Keratinocyte (primary cell): ENCODE data around the gene COL25A1. TPM values are rescaled to one million over a fixed set of nuclear protein-coding genes. Genes with fewer than 3 reads are reported as not detected.

Experiments used
- DNase-seq: peaks from one replicate; pipeline ENCODE4 v3.0.0-alpha.2; 2011; ENCODE audit warnings: low read depth, missing footprints, low spot score
- FAIRE-seq: peaks from 2 replicates; lab custom pipeline; 2011; peaks lifted over from hg19 to GRCh38; lab: Jason Lieb, UNC
- H2AFZ ChIP-seq: 2 replicates; pipeline ENCODE4 v1.6.0; 2012; ENCODE audit warnings: low read length, control low read depth, inconsistent platforms; ENCODE audit not compliant: control insufficient read depth
- H3K27ac ChIP-seq: 2 replicates; pipeline ENCODE4 v1.5.1; 2011; ENCODE audit warnings: low read length; ENCODE audit not compliant: control insufficient read depth, insufficient read depth
- H3K27me3 ChIP-seq: 3 replicates; pipeline ENCODE4 v1.6.0; 2011; ENCODE audit warnings: low read length; ENCODE audit not compliant: control insufficient read depth, insufficient read depth; ENCODE audit errors: extremely low read depth
- H3K36me3 ChIP-seq, 2 experiments: 2 replicates in 1 of 2; 3 replicates in 1 of 2; pipeline ENCODE4 v1.5.1; 2011; ENCODE audit warnings: low read length in 2 of 2, mild to moderate bottlenecking in 1 of 2; ENCODE audit not compliant: control insufficient read depth in 2 of 2, insufficient read depth in 2 of 2; ENCODE audit errors: extremely low read depth in 1 of 2
- H3K4me1 ChIP-seq: 3 replicates; pipeline ENCODE4 v1.5.1; 2011; ENCODE audit warnings: low read length; ENCODE audit not compliant: control insufficient read depth, insufficient read depth; ENCODE audit errors: extremely low read depth
- H3K4me2 ChIP-seq: 3 replicates; pipeline ENCODE4 v1.6.0; 2011; ENCODE audit warnings: low read depth, low read length; ENCODE audit not compliant: control insufficient read depth, insufficient read depth; ENCODE audit errors: extremely low read depth
- H3K4me3 ChIP-seq, 3 experiments: fragments of 200-600 bp in 1 of 3; sonication (generic) in 1 of 3; 2 replicates in 2 of 3; 3 replicates in 1 of 3; pipeline ENCODE4 v1.5.1; 2011 to 2016; ENCODE audit warnings: low read length in 3 of 3, mild to moderate bottlenecking in 3 of 3, control low read depth in 2 of 3, inconsistent platforms in 1 of 3, low read depth in 1 of 3, mixed read lengths in 1 of 3, mixed run types in 1 of 3, moderate library complexity in 1 of 3; ENCODE audit not compliant: control insufficient read depth in 2 of 3, insufficient read depth in 2 of 3; ENCODE audit errors: extremely low read depth in 1 of 3
- H3K79me2 ChIP-seq: 2 replicates; pipeline ENCODE4 v1.6.0; 2012; ENCODE audit warnings: low read length; ENCODE audit not compliant: control insufficient read depth, insufficient read depth
- H3K9ac ChIP-seq: 3 replicates; pipeline ENCODE4 v1.6.0; 2011; ENCODE audit warnings: low read length; ENCODE audit not compliant: control insufficient read depth, insufficient read depth; ENCODE audit errors: extremely low read depth
- H3K9me1 ChIP-seq: 3 replicates; pipeline ENCODE4 v1.6.0; 2011; ENCODE audit warnings: low read length; ENCODE audit not compliant: control insufficient read depth, insufficient read depth; ENCODE audit errors: extremely low read depth
- H3K9me3 ChIP-seq: 2 replicates; pipeline ENCODE4 v1.5.1; 2012; ENCODE audit warnings: low read depth, low read length; ENCODE audit not compliant: control insufficient read depth
- H4K20me1 ChIP-seq: 3 replicates; pipeline ENCODE4 v1.6.0; 2011; ENCODE audit warnings: low read length; ENCODE audit not compliant: control insufficient read depth, insufficient read depth; ENCODE audit errors: extremely low read depth
- EZH2 ChIP-seq: IDR thresholded peaks from one replicate; pipeline ENCODE4 v1.6.1; 2012; ENCODE audit warnings: inconsistent platforms, mild to moderate bottlenecking, low read length, moderate library complexity
- dilution Hi-C: fragments of 300-500 bp; cut with MboI; formaldehyde crosslinking; loops from one replicate; pipeline ENCODE4 v1.7.0; 2020; ENCODE audit warnings: low sequenced_read_pairs; ENCODE audit not compliant: extremely low pct_ligation_motif_present
- polyA plus RNA-seq, 5 experiments: library from polyadenylated mRNA; depleted of rRNA in 3 of 5; stranded (reverse) in 3 of 5; stranded (forward) in 1 of 5; unstranded in 1 of 5; fragments of >200 nt; gene quantifications; 1 replicate in 1 of 5; 2 replicates in 3 of 5; 3 replicates in 1 of 5; pipeline versions ENCODE4 v1.2.1 to v1.2.3, GENCODE V29; 2011 to 2012; ENCODE audit warnings: missing spikeins in 2 of 5, low read depth in 1 of 5, low replicate concordance in 1 of 5
- TF ChIP-seq, protein P1 (sequence below), 3 experiments: IDR thresholded peaks in 1 of 3; conservative IDR thresholded peaks in 1 of 3; optimal IDR thresholded peaks in 1 of 3; 2 replicates in 2 of 3; 3 replicates in 1 of 3; pipeline versions ENCODE3 to v1.5.1; 2011; ENCODE audit warnings: low read length in 3 of 3, mild to moderate bottlenecking in 3 of 3, moderate library complexity in 2 of 3, control low read depth in 1 of 3, inconsistent platforms in 1 of 3; ENCODE audit not compliant: insufficient read depth in 2 of 3; ENCODE audit errors: extremely low read depth in 1 of 3

The COL25A1 gene
- polyA plus RNA-seq, 1 donor (not counting 4 experiments of a cell fraction or from before 2014, with no cell fraction given), result not detected

DNA sequence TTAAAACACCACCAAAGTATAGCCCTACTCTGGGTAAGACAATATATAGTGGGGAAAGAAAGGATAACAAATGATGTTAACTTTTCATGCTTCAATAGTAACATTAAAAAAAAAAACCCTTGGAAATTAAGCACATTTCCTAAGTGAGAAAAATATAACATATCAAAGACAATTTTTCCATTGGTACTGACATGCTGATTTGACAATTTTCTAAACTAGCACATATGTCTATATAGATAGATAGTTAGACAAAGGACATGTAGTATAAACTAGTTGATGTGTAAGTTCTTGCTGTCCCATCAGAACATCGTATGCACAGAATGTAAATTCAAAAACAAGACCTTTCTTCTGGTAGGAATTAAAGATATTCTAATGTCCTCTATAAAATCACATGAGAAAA, 492.4 kb downstream of the COL25A1 start:
- Histone ChIP-seq H3K9me3 (no peaks in the 10 kb centered on the region), H2AFZ (no peak overlapping the region), H4K20me1 (no peaks in the 10 kb centered on the region), H3K27me3 (no peaks in the 10 kb centered on the region), H3K36me3 (no peaks in the 10 kb centered on the region), H3K4me2 (no peak overlapping the region), H3K4me3 (no peak overlapping the region), H3K79me2 (no peaks in the 10 kb centered on the region), H3K27ac (no peak overlapping the region), H3K9ac (no peak overlapping the region), H3K9me1 (no peaks in the 10 kb centered on the region), H3K4me1 (peaks cover 2% of the 10 kb centered on the region)
- FAIRE-seq, result no peak
- no peak for DNase-seq
- dilution Hi-C loops, result no loop called here
- TF ChIP-seq, protein P1, sequence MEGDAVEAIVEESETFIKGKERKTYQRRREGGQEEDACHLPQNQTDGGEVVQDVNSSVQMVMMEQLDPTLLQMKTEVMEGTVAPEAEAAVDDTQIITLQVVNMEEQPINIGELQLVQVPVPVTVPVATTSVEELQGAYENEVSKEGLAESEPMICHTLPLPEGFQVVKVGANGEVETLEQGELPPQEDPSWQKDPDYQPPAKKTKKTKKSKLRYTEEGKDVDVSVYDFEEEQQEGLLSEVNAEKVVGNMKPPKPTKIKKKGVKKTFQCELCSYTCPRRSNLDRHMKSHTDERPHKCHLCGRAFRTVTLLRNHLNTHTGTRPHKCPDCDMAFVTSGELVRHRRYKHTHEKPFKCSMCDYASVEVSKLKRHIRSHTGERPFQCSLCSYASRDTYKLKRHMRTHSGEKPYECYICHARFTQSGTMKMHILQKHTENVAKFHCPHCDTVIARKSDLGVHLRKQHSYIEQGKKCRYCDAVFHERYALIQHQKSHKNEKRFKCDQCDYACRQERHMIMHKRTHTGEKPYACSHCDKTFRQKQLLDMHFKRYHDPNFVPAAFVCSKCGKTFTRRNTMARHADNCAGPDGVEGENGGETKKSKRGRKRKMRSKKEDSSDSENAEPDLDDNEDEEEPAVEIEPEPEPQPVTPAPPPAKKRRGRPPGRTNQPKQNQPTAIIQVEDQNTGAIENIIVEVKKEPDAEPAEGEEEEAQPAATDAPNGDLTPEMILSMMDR (optimal IDR thresholded peaks at IDR 0.05 in 1 of 3, IDR thresholded peaks at IDR 0.05 in 1 of 3, conservative IDR thresholded peaks at IDR 0.05 in 1 of 3; ENCODE audit: extremely low read depth in 1 of 3, insufficient read depth in 2 of 3, low read length in 3 of 3), result no peak
- no peak for TF ChIP-seq EZH2

DNA sequence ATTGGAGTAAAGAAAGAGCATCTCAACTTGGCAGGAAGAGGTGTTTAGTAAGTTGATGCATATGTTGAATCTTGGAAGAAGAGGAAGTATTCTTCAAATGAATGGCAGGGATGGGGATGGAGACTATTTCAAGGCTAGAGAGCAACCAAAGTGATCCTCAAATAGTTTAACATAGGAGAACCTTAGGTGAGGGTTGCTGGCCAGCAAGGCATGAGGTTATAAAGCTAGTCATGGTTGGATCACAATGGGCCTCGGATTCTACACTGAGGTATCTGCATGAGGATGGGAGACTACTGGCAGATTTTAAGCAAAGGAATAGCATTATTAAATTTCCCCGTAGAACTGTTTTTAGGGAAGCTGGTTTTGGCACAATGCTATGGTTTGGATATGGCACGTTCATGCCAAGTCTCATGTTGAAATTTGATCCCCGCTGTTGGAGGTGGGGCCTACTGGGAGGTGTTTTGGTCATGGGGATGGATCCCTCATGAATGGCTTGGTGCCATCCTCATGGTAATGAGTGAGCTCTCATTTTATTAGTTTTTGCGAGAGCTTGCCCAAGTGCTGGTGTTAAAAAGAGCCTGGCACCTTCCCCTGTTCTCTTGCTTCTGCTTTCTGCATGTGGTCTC, 497.7 kb downstream of the COL25A1 start:
- no peaks in the 10 kb centered on the region for H3K9me3 ChIP-seq

More for the DNA sequence above, 497.7 kb downstream of the COL25A1 start:
- no peaks in the 10 kb centered on the region for H4K20me1 ChIP-seq
- H3K36me3 ChIP-seq, result no peaks in the 10 kb centered on the region
- TF ChIP-seq, protein P1 (optimal IDR thresholded peaks at IDR 0.05 in 1 of 3, IDR thresholded peaks at IDR 0.05 in 1 of 3, conservative IDR thresholded peaks at IDR 0.05 in 1 of 3; ENCODE audit: extremely low read depth in 1 of 3, insufficient read depth in 2 of 3, low read length in 3 of 3), result no peak
- TF ChIP-seq EZH2, result no peak
- H3K9ac ChIP-seq, result no peak overlapping the region
- H3K79me2 ChIP-seq, result no peaks in the 10 kb centered on the region
- H3K9me1 ChIP-seq, result no peaks in the 10 kb centered on the region
- no peaks in the 10 kb centered on the region for H3K4me1 ChIP-seq
- no peak for FAIRE-seq
- H3K4me3 ChIP-seq, result no peak overlapping the region
- dilution Hi-C loops, result no loop called here
- no peak overlapping the region for H2AFZ ChIP-seq
- no peaks in the 10 kb centered on the region for H3K27me3 ChIP-seq
- H3K27ac ChIP-seq, result no peak overlapping the region
- no peak overlapping the region for H3K4me2 ChIP-seq
- DNase-seq, result no peak
